Activated naive CD8-positive, alpha-beta T cell treated with anti-CD3 and anti-CD28 coated beads, Interleukin-2, amount 50 U/mL, for 16 hours (primary cell): Measurements from ENCODE around the gene TECPR1.

Experiments
- DNase-seq: peaks from one replicate; pipeline ENCODE4 v3.0.0-alpha.2; 2020; ENCODE audit warnings: low read depth, low spot score

Gene TECPR1

DNA sequence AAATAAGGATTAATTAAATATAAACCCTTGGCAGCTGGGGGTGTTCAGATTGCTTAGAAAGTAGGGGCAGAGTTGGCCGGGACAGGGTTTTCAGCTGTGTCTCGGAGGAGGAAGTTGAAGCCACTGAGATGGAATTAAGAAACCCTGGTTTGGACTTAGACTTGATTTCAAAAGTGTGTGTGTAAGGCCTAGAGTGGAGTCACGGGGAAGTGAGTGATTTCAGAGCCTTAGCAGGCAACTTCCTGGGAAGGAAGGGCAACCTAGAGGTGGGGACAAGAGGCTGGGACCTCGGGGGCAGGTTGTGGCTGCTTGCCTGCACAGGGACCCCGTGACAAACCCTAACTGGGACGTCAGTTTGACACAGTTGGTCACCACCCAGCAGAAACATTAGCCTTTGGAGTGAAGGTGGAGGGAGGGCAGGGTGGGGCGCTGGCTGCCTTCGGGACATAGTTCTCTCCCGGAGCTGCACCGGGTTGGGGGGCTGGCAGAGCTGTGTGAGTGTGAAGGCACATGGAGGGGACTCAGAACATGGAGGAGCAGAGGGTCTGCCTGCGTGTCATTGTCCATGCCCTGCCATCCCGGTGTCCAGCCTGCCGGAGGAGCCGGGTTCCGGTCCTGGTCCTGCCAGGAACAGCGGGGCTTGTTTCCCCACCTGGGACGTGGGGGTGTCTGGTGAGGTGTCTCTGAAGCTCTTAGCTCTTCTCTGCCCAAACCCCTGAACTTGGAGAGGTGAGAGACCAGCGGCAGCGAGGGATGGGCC, 31.3 kb upstream of the TECPR1 start:
- DNase-seq: no peak

- no peak for DNase-seq
Measured at GRCh38 chr7:98282703-98283102, 30.7 kb upstream of the TECPR1 start.

GRCh38 chr7:98281757-98282606, 29.9 kb upstream of the TECPR1 start:
- peak; percentile 4 for DNase-seq

- DNase-seq: peak; percentile 85
Measured at GRCh38 chr7:98280791-98281756, 29.0 kb upstream of the TECPR1 start, which contains the start of gene BRI3. Gene BRI3 (plus strand): TSS chr7:98281686. CDS start chr7:98281796, 110 bp downstream.

- DNase-seq: no peak
Measured at GRCh38 chr7:98280296-98280695, 28.3 kb upstream of the TECPR1 start.

DNA sequence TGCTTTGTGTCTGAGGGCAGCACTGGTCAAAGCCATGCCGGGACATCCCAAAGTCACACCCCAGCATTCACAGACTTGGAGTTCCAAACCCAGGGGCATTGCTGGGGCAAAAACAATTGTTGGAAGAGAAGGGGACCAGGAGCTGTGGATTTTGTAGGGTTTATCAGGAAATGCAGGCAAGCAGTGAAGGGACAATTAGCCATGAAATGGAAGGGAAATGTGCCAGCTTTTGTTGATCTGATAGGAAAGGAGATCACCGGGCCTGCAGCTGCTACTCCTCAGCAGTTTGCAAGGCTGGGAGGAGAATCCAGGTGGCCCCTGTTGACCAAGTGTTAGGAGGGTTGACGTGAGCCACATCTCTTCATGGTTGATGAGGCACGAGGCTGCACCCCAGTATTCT, 26.9 kb upstream of the TECPR1 start:
- no peak for DNase-seq

DNA sequence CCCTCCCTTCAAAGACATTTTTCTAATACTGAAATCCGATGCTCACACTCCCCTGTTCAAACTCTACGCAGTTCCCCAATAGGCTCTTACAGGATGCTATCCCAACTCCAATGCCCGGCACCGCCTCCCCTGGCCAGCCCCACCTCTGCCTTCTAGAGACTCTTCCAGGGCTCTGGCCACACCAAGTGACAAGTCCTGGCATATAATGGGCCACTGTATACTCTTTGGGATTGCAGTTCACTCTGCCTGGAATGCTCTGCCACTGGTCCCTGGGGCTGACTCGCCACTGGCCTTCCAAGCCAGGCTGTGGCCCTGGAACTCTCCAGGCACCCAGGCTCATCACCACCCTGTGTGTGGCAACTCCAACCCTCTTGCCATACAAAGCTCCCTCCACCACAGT, 26.4 kb upstream of the TECPR1 start:
- DNase-seq: no peak

DNA sequence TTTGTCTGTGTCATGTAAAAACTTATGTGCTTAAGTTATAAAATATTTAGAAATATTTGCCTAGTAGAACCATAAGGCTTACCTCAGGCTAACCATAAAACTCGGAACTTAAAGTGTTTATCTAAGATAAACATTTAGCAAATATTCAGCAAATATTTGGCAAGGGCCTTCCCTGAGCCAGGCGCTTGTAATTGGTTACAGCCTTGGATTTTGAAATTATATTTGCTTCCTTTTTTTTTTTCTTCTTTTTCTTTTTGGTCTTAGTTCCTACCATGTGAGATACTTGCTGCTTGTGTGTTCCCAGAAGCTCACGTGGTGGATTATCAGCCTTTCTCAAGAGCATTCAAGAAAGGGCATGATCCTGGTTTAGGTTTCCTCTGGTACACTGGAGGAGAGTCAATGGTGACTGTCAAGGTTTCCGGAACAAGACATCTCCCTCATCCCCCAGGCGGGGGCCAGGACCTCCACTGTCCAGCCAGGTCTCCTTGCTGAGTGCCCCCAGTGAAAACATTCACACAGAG, 24.3 kb upstream of the TECPR1 start:
- no peak for DNase-seq

DNA sequence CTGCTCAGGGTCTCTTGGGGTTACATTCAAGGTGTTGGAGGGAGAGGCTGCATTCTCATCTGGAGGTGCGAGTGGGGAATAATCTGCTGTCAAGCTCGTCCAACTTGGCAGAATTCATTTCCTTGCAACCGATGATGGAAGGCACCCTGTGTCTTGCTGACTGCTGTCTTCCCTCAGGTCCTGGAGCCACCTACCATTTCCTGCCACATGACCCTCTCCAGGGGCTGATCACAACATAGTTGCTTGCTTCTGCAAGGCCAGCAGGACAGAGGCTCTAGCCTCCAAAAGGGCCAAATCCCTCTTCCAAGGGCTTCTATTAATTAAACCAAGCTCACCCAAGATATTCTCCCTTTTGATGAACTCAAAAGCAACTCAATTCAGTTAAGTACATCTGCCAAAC, 15.3 kb upstream of the TECPR1 start:
- no peak for DNase-seq

DNA sequence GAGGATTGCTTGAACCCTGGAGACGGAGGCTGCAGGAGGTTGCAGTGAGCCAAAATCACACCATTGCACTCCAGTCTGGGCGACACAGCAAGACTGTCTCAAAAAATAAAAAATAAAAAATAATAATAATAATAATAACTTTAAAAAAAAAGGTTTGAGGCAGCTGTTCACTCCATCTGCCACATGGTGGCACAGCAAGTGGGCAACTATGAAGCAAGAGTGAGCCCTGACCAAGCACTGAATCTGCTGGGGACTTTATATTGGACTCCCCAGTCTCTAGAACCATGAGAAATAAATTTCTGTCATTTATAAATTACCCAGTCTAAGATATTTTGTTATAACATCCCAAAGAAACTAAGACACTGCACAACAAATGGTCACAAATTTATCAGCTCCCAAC, 14.8 kb upstream of the TECPR1 start:
- DNase-seq: no peak

GRCh38 chr7:98265841-98266271, 13.8 kb upstream of the TECPR1 start:
- no peak for DNase-seq

DNA sequence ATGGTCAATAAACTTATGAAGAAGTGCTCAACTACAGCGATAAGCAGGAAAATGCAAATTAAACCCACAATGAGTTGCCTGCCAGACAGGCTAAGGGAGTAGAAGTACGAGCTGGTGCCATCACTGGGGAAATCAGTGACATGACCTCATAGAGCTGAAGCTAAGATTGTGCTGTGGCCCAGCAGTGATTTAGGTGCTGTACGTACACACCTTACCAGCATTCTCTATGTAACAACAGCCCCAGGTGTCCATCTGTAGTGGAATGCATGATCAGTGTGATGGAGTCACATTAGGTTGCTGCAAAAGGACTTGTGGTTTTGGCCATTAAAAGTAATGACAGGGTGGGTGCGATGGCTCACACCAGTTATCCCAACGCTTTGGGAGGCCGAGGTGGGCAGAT, 5.7 kb upstream of the TECPR1 start:
- DNase-seq: no peak

- no peak for DNase-seq
Measured at GRCh38 chr7:98256431-98256830, 4.4 kb upstream of the TECPR1 start.

- no peak for DNase-seq
Measured at GRCh38 chr7:98254951-98255610, 3.0 kb upstream of the TECPR1 start.

GRCh38 chr7:98254516-98254915, 2.5 kb upstream of the TECPR1 start:
- no peak for DNase-seq

GRCh38 chr7:98252425-98253054, 508 bp upstream of the TECPR1 start:
- DNase-seq: no peak

- no peak for DNase-seq
Measured at GRCh38 chr7:98251231-98251600, 816 bp downstream of the TECPR1 start.

DNA sequence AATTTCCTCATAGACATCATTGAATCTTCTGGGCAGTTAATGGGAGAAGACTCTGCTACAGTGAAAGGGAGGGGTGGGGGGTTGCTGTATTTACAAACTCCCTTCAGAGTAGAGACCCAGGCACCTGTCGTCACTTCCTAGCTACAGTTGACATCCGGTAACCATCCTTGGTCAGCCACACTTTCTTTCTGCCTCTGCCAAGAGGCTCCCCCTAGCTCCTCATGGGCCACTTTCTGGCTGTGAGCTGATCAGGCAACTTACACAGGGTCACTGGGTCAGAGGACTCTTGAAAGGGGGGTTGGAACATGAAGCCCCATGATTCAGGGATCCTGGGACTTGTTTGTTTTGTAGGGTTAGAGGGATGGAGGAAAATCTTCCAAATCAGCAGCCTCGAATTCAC, 1.2 kb downstream of the TECPR1 start:
- no peak for DNase-seq

GRCh38 chr7:98249106-98249505, 2.9 kb downstream of the TECPR1 start:
- DNase-seq: no peak

GRCh38 chr7:98248156-98248555, 3.9 kb downstream of the TECPR1 start:
- DNase-seq: no peak
